ENCODE results near the gene NELFE.
A peak's percentile ranks its signal among the peaks of the same experiment; 100 is the strongest.
"Not testable (repeated sequence)": the region's sequence is repeated elsewhere in the genome, so short reads cannot be mapped to it uniquely, and the experiment has no call there.

NELFE gene

GRCh38 chr6:31948306-31948705 lies 10.5 kb downstream of the NELFE start:
- FAIRE-seq = no peak

- FAIRE-seq = no peak
Measured at GRCh38 chr6:31947864-31948263, 10.9 kb downstream of the NELFE start.

- FAIRE-seq = no peak
Measured at GRCh38 chr6:31947070-31947675, 11.6 kb downstream of the NELFE start.

GRCh38 chr6:31946370-31946885 lies 12.3 kb downstream of the NELFE start:
- FAIRE-seq = no peak

GRCh38 chr6:31945507-31946369 lies 13.0 kb downstream of the NELFE start, which contains the start of gene CFB:
TSS of gene CFB (plus strand) at chr6:31946095. CDS start at chr6:31946222, 127 bp downstream.
- peak; percentile 77 for FAIRE-seq

GRCh38 chr6:31945154-31945506 lies 13.6 kb downstream of the NELFE start:
- FAIRE-seq = no peak

- FAIRE-seq = no peak
Measured at GRCh38 chr6:31943742-31944141, 15.0 kb downstream of the NELFE start.

GRCh38 chr6:31940256-31940664 lies 18.5 kb downstream of the NELFE start:
- no peak for FAIRE-seq

- FAIRE-seq = no peak
Measured at GRCh38 chr6:31935823-31936222, 22.9 kb downstream of the NELFE start.

GRCh38 chr6:31935021-31935420 lies 23.8 kb downstream of the NELFE start:
- no peak for FAIRE-seq

GRCh38 chr6:31933537-31933936 lies 25.2 kb downstream of the NELFE start:
- no peak for FAIRE-seq

GRCh38 chr6:31932137-31932536 lies 26.6 kb downstream of the NELFE start:
- not testable (repeated sequence) for FAIRE-seq

GRCh38 chr6:31930962-31931361 lies 27.8 kb downstream of the NELFE start:
- FAIRE-seq = no peak

GRCh38 chr6:31928672-31928939 lies 30.2 kb downstream of the NELFE start:
- FAIRE-seq = no peak

- no peak for FAIRE-seq
Measured at GRCh38 chr6:31927863-31928671, 30.7 kb downstream of the NELFE start.

- FAIRE-seq = no peak
Measured at GRCh38 chr6:31927242-31927862, 31.4 kb downstream of the NELFE start, which contains the start of gene C2. TSS of gene C2 (plus strand) at chr6:31927717. CDS start at chr6:31927753, 36 bp downstream.

- no peak for FAIRE-seq
Measured at GRCh38 chr6:31922942-31923341, 35.8 kb downstream of the NELFE start.

GRCh38 chr6:31920811-31921210 lies 38.0 kb downstream of the NELFE start:
- no peak for FAIRE-seq

GRCh38 chr6:31919624-31920303 lies 39.0 kb downstream of the NELFE start:
- FAIRE-seq = no peak

- FAIRE-seq = no peak
Measured at GRCh38 chr6:31918069-31918720, 40.6 kb downstream of the NELFE start.

- FAIRE-seq = no peak
Measured at GRCh38 chr6:31915756-31916155, 43.0 kb downstream of the NELFE start.

- no peak for FAIRE-seq
Measured at GRCh38 chr6:31915351-31915750, 43.4 kb downstream of the NELFE start.
